H1 (cell line): ENCODE measurements around the gene CPEB1.
"Not testable (repeated sequence)": the region's sequence is repeated elsewhere in the genome, so short reads cannot be mapped to it uniquely, and the experiment has no call there.

Experiments
- EP300 ChIP-seq, 2 experiments: IDR thresholded peaks; 1 replicate in 1 of 2; 2 replicates in 1 of 2; pipeline ENCODE4 v1.6.1; 2011 to 2012; ENCODE audit warnings: low read depth in 2 of 2, low read length in 2 of 2, mild to moderate bottlenecking in 2 of 2, borderline replicate concordance in 1 of 2, inconsistent platforms in 1 of 2, moderate library complexity in 1 of 2
- POLR2A ChIP-seq, 2 experiments: IDR thresholded peaks; 1 replicate in 1 of 2; 2 replicates in 1 of 2; pipeline ENCODE4 v1.6.1; 2011; ENCODE audit warnings: low read depth in 2 of 2, low read length in 2 of 2, mild to moderate bottlenecking in 2 of 2; ENCODE audit errors: control extremely low read depth in 1 of 2

DNA sequence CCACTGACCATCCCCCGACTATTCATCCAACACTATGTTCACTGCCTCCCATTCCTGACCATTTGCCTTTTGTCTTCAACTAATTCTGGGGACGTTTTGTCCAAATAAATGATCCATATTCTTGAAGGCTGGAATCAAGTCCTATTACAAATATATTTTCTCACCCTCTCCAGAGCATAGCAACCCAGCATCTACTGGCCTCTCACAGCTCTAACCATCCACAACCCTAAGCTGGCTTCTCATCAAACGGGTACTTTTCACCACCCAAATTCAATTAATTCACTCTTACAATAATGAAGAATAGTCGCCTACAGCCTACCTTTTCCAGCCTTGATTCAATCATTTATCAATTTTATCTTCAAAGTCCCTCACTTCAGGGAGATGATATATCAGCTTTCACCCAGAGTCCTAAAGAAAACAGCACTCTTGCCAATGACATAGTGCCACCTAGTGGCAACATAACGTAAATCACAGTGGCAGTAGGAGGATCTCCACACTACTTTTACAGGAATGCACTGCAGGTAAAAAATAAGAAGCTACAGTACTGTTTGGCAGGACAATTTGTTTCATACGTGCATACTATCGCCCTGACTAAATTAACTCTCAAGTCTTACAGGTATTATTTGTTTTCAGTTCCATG lies 144.3 kb downstream of the CPEB1 start:
- not testable (repeated sequence) for TF ChIP-seq POLR2A (IDR thresholded peaks at IDR 0.05; ENCODE audit: control extremely low read depth in 1 of 2, low read depth in 2 of 2, low read length in 2 of 2); EP300 (IDR thresholded peaks at IDR 0.05; ENCODE audit: borderline replicate concordance in 1 of 2, low read depth in 2 of 2, low read length in 2 of 2)
